Measurements from ENCODE around the gene YTHDF2. TPM values are rescaled to one million over a fixed set of nuclear protein-coding genes. Genes with fewer than 3 reads are reported as not detected.

The YTHDF2 gene
- total RNA-seq, 3 donors from 2014 or later (not counting 1 experiment from before 2014, with no cell fraction given), result 78.9 to 98.3 (median 97.9) TPM

GRCh38 chr1:28807986-28808385 lies 71.2 kb downstream of the YTHDF2 start:
- H3K4me1 ChIP-seq (ENCODE audit: control insufficient read depth, insufficient read depth, low read length), result no peaks in the 10 kb centered on the region
- no peaks in the 10 kb centered on the region for H3K9me3 Mint-ChIP-seq
- TF ChIP-seq CTCF (IDR thresholded peaks at IDR 0.05), result no peak
- peaks cover 21 to 29% of the 10 kb centered on the region in 2 donors for H3K27me3 Mint-ChIP-seq (ENCODE audit: low read depth in 2 of 2)
- H3K9me3 ChIP-seq (ENCODE audit: control insufficient read depth, insufficient read depth, low read length), result no peaks in the 10 kb centered on the region
- no peaks in the 10 kb centered on the region for H3K36me3 Mint-ChIP-seq
- intact Hi-C loops (cut with micrococcal nuclease), result no loop called here
- peaks cover 9% of the 10 kb centered on the region for H3K27me3 ChIP-seq (ENCODE audit: control insufficient read depth, insufficient read depth, low read length)
- DNase-seq (no peak), ATAC-seq (no peak)
- 73% methylated on average over 3 of the region's 4 CpGs for WGBS (ENCODE audit: insufficient coverage)
- H3K4me3 Mint-ChIP-seq, result no peak overlapping the region
- H3K36me3 ChIP-seq (ENCODE audit: control insufficient read depth, insufficient read depth, low read length), result no peaks in the 10 kb centered on the region
- H3K4me3 ChIP-seq (ENCODE audit: low read length), result no peak overlapping the region
- no peak overlapping the region for H3K27ac ChIP-seq (ENCODE audit: low read length)
- H3K4me1 Mint-ChIP-seq, result no peaks in the 10 kb centered on the region
- no peak overlapping the region for H3K27ac Mint-ChIP-seq

- intact Hi-C loops (cut with micrococcal nuclease), result no loop called here
- Mint-ChIP-seq H3K27me3 (ENCODE audit: low read depth in 2 of 2) (peaks cover 37 to 47% of the 10 kb centered on the region in 2 donors), H3K36me3 (no peaks in the 10 kb centered on the region), H3K27ac (no peak overlapping the region), H3K4me1 (no peaks in the 10 kb centered on the region), H3K9me3 (no peaks in the 10 kb centered on the region), H3K4me3 (no peak overlapping the region)
- WGBS (ENCODE audit: insufficient coverage), result 50% methylated on average over 6 of the region's 9 CpGs
- no peaks in the 10 kb centered on the region for H3K9me3 ChIP-seq (ENCODE audit: control insufficient read depth, insufficient read depth, low read length)
- H3K36me3 ChIP-seq (ENCODE audit: control insufficient read depth, insufficient read depth, low read length), result no peaks in the 10 kb centered on the region
- no peak for DNase-seq
- no peak overlapping the region for H3K27ac ChIP-seq (ENCODE audit: low read length)
- H3K4me1 ChIP-seq (ENCODE audit: control insufficient read depth, insufficient read depth, low read length), result no peaks in the 10 kb centered on the region
- H3K4me3 ChIP-seq (ENCODE audit: low read length), result no peak overlapping the region
- no peak for TF ChIP-seq CTCF (IDR thresholded peaks at IDR 0.05)
- no peak for ATAC-seq
- H3K27me3 ChIP-seq (ENCODE audit: control insufficient read depth, insufficient read depth, low read length), result peaks cover 12% of the 10 kb centered on the region
Observed at GRCh38 chr1:28811369-28811765, 74.6 kb downstream of the YTHDF2 start.

GRCh38 chr1:28811766-28812668 lies 75.3 kb downstream of the YTHDF2 start, which contains the start of gene OPRD1:
Gene OPRD1 (plus strand): TSS chr1:28812170. CDS start chr1:28812384, 214 bp downstream.
- intact Hi-C loops (cut with micrococcal nuclease), result no loop called here
- Histone ChIP-seq H3K27ac (ENCODE audit: low read length) (no peak within 1 kb of the TSS), H3K9me3 (ENCODE audit: control insufficient read depth, insufficient read depth, low read length) (no peaks in the 10 kb centered on the region), H3K27me3 (ENCODE audit: control insufficient read depth, insufficient read depth, low read length) (peaks cover 13% of the 10 kb centered on the region), H3K36me3 (ENCODE audit: control insufficient read depth, insufficient read depth, low read length) (no peaks in the 10 kb centered on the region), H3K4me3 (ENCODE audit: low read length) (no peak within 1 kb of the TSS), H3K4me1 (ENCODE audit: control insufficient read depth, insufficient read depth, low read length) (no peaks in the 10 kb centered on the region)
- Mint-ChIP-seq H3K9me3 (no peaks in the 10 kb centered on the region), H3K4me1 (no peaks in the 10 kb centered on the region), H3K27ac (no peak within 1 kb of the TSS), H3K36me3 (no peaks in the 10 kb centered on the region), H3K4me3 (no peak within 1 kb of the TSS), H3K27me3 (ENCODE audit: low read depth in 2 of 2) (peaks cover 41 to 50% of the 10 kb centered on the region in 2 donors)
- DNase-seq (no peak), ATAC-seq (no peak)
- WGBS (ENCODE audit: insufficient coverage), result 5% methylated on average over 106 of the region's 108 CpGs
- TF ChIP-seq CTCF (IDR thresholded peaks at IDR 0.05), result no peak

All from natural killer cell (primary cell).